ENCODE measurements around the gene LNP1. TPM values are rescaled to one million over a fixed set of nuclear protein-coding genes. Genes with fewer than 3 reads are reported as not detected.
A peak's percentile ranks its signal among the peaks of the same experiment; 100 is the strongest.

The LNP1 gene
- total and polyA plus RNA-seq, 9 of the 15 experiments (the other 6 are each of a cell fraction or from before 2014, with no cell fraction given), result 1.9 to 5.2 (median 4.5) TPM

- ATAC-seq, result peak; percentile 1; the same call in 1 of the 3 replicates
- 5% methylated on average over 9 of the region's 9 CpGs for WGBS (ENCODE audit: insufficient coverage, low coverage, missing lambda C conversion rate)
- ChIA-PET POLR2A (interaction anchor here (1.4 to 2.3 kb wide), 2 partner anchors 8 to 201 kb away, joined by 4 to 9 read pairs; no protein-coding TSS in a partner anchor), CTCF (ENCODE audit: low intra/inter-chr PET ratio) (no interaction called here)
- no TSS peak for BruUV-seq (replicated peaks)
- TF ChIP-seq WHSC1 (IDR thresholded peaks at IDR 0.05; ENCODE audit: low read length), result no peak
- TF ChIP-seq L3MBTL2 (IDR thresholded peaks at IDR 0.05), result no peak
- TF ChIP-seq IFI16 (CRISPR knock-in tag; IDR thresholded peaks at IDR 0.05), result no peak
- no peak for TF ChIP-seq XRCC5 (IDR thresholded peaks at IDR 0.05; ENCODE audit: low read depth, low read length)
- no peak for TF ChIP-seq ZNF408 (CRISPR knock-in tag; IDR thresholded peaks at IDR 0.05; ENCODE audit: low read depth)
- no peak for TF ChIP-seq ZNF165 (CRISPR knock-in tag; IDR thresholded peaks at IDR 0.05; ENCODE audit: borderline replicate concordance)
- TF ChIP-seq ZNF639 (CRISPR knock-in tag; conservative IDR thresholded peaks at IDR 0.05 in 1 of 2, IDR thresholded peaks at IDR 0.05 in 1 of 2), result no peak
- no peak for TF ChIP-seq NCOA4 (IDR thresholded peaks at IDR 0.05; ENCODE audit: partially characterized antibody)
- intact Hi-C loops (cut with micrococcal nuclease), result loop anchor here (5.0 to 10.0 kb wide), 4 partner anchors 53 to 1285 kb away; partner anchors contain the start of genes RPL24, TBC1D23 and TFG
- no peak for FAIRE-seq
- Histone ChIP-seq H3K79me2 (ENCODE audit: control insufficient read depth, insufficient read depth, low read length) (peaks cover 96% of the 10 kb centered on the region), H3K9ac (ENCODE audit: insufficient read depth in 1 of 2, low read depth in 2 of 2, low read length in 2 of 2) (peak overlapping the region; percentile 91 to 96), H3K27me3 (ENCODE audit: control insufficient read depth in 2 of 2, insufficient read depth in 2 of 2, low read length in 2 of 2) (no peaks in the 10 kb centered on the region), H3K9me1 (ENCODE audit: control insufficient read depth, insufficient read depth, low read length) (no peaks in the 10 kb centered on the region), H3K36me3 (ENCODE audit: control insufficient read depth, insufficient read depth, low read length) (peaks cover 29% of the 10 kb centered on the region; the same call in 2 of the 3 replicates), H3K9me3 (replicated peaks; ENCODE audit: control insufficient read depth, insufficient read depth, low read depth, low read length) (no peaks in the 10 kb centered on the region), H3K4me2 (ENCODE audit: insufficient read depth, low read length) (peak overlapping the region; percentile 95), H3K4me3 (peak overlapping the region; percentile 97), H3K27ac (ENCODE audit: extremely low read depth, low read depth, low read length) (peak overlapping the region; percentile 98), H4K20me1 (replicated peaks; ENCODE audit: control insufficient read depth, insufficient read depth, low read length) (peaks cover 2% of the 10 kb centered on the region; the same call in 1 of the 2 replicates), H2AFZ (ENCODE audit: low read depth, low read length) (no peak overlapping the region), H3K4me1 (replicated peaks in 1 of 2; ENCODE audit: control insufficient read depth in 2 of 2, insufficient read depth in 2 of 2, low read length in 2 of 2) (peaks cover 0 to 3% of the 10 kb centered on the region in 2 experiments; a peak in 3 of 5 replicates)
- in situ Hi-C loops (cut with MboI), result no loop called here
- DNase-seq (ENCODE audit: extremely low read depth in 1 of 4, low spot score in 3 of 4), result peak in 1 of 4 experiments; percentile 12
Measured at GRCh38 chr3:100399341-100400071, 1.8 kb upstream of the LNP1 start.

All from K562 (cell line).